Measurements from ENCODE around the gene SF1.
"Not testable (repeated sequence)": the region's sequence is repeated elsewhere in the genome, so short reads cannot be mapped to it uniquely, and the experiment has no call there.

Gene SF1

DNA sequence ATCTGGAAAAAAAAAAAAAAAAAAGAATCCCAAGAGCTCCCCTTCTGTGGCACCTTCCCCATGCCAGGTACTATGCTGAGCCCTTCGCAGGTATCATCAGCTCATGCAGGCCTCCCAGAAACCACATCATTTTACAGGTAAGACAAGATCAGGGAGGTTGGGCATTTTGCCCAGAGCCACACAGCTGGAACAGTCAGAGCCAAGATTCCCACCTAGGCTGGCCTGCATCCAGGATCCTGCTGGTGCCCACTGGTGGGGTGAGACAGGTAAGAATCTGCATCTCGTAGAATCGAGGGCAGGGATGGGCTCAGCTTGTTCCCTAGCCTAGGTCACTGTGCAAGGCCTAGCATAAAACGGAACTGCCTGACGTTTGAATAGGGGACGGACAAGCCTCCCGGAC is 47.7 kb upstream of the SF1 start:
- no peaks in the 10 kb centered on the region for H3K79me2 ChIP-seq (ENCODE audit: low read length)
- H2AFZ ChIP-seq (ENCODE audit: low read length) = no peak overlapping the region
- no peaks in the 10 kb centered on the region for H3K9me3 ChIP-seq (replicated peaks; ENCODE audit: insufficient read depth, low read length)
- H3K9ac ChIP-seq (ENCODE audit: low read length) = no peak overlapping the region
- H3K9me2 ChIP-seq (replicated peaks; ENCODE audit: insufficient read depth, low read length) = no peaks in the 10 kb centered on the region
- H3K4me3 ChIP-seq (ENCODE audit: low read length) = no peak overlapping the region
- no peaks in the 10 kb centered on the region for H3K27me3 ChIP-seq (replicated peaks; ENCODE audit: insufficient read depth, low read length)
- TF ChIP-seq EZH2phosphoT487 (IDR thresholded peaks at IDR 0.05; ENCODE audit: low read length) = no peak
- TF ChIP-seq, protein P1, sequence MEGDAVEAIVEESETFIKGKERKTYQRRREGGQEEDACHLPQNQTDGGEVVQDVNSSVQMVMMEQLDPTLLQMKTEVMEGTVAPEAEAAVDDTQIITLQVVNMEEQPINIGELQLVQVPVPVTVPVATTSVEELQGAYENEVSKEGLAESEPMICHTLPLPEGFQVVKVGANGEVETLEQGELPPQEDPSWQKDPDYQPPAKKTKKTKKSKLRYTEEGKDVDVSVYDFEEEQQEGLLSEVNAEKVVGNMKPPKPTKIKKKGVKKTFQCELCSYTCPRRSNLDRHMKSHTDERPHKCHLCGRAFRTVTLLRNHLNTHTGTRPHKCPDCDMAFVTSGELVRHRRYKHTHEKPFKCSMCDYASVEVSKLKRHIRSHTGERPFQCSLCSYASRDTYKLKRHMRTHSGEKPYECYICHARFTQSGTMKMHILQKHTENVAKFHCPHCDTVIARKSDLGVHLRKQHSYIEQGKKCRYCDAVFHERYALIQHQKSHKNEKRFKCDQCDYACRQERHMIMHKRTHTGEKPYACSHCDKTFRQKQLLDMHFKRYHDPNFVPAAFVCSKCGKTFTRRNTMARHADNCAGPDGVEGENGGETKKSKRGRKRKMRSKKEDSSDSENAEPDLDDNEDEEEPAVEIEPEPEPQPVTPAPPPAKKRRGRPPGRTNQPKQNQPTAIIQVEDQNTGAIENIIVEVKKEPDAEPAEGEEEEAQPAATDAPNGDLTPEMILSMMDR (IDR thresholded peaks at IDR 0.05; ENCODE audit: low read length) = no peak
- no peak for TF ChIP-seq EZH2 (optimal IDR thresholded peaks at IDR 0.05; ENCODE audit: low read depth, low read length)
- DNase-seq = no peak
- no peaks in the 10 kb centered on the region for H3K4me1 ChIP-seq (ENCODE audit: low read length)
- no peaks in the 10 kb centered on the region for H4K20me1 ChIP-seq (ENCODE audit: insufficient read depth, low read length)
- H3K36me3 ChIP-seq (replicated peaks; ENCODE audit: insufficient read depth, low read length) = no peaks in the 10 kb centered on the region
- H3F3A ChIP-seq (ENCODE audit: insufficient read depth, low read length) = no peaks in the 10 kb centered on the region
- H3K4me2 ChIP-seq (ENCODE audit: low read depth, low read length) = no peak overlapping the region
- H3K27ac ChIP-seq (ENCODE audit: low read length) = no peak overlapping the region

DNA sequence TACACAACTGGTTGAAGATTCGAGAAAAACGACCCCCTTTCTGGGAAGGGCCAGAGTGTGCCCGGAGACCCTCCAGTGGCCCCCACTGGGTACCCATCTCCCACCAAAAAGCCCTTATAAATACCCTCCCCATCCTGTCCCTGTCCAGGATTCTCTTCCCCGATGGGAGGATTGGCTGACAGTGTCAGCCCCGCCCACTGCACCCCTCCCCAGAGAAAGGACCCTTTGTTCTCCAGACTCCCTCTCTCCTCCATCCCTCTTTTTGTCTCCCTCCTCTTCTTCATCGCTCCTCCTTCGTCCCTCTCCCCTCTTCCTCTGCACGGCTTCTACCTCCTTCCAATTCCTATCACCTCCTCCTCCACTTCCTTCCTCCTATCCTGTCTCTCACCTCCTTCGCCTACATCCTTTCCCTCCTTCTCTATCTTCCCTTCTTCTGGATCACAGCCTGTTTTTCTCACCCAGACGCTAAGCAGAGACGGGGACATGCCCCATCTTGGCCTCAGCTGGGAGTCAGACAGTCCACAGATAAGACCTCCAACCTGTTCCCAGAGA is 45.3 kb upstream of the SF1 start:
- Histone ChIP-seq H4K20me1 (ENCODE audit: insufficient read depth, low read length) (no peaks in the 10 kb centered on the region), H3K79me2 (ENCODE audit: low read length) (no peaks in the 10 kb centered on the region), H3K9me2 (replicated peaks; ENCODE audit: insufficient read depth, low read length) (no peaks in the 10 kb centered on the region), H3K27ac (ENCODE audit: low read length) (no peak overlapping the region), H3K4me2 (ENCODE audit: low read depth, low read length) (no peak overlapping the region), H3K4me3 (ENCODE audit: low read length) (no peak overlapping the region), H3K36me3 (replicated peaks; ENCODE audit: insufficient read depth, low read length) (no peaks in the 10 kb centered on the region), H3K27me3 (replicated peaks; ENCODE audit: insufficient read depth, low read length) (no peaks in the 10 kb centered on the region), H3K9ac (ENCODE audit: low read length) (no peak overlapping the region), H2AFZ (ENCODE audit: low read length) (no peak overlapping the region), H3K4me1 (ENCODE audit: low read length) (no peaks in the 10 kb centered on the region), H3K9me3 (replicated peaks; ENCODE audit: insufficient read depth, low read length) (no peaks in the 10 kb centered on the region), H3F3A (ENCODE audit: insufficient read depth, low read length) (no peaks in the 10 kb centered on the region)
- DNase-seq = no peak
- TF ChIP-seq, protein P1 (IDR thresholded peaks at IDR 0.05; ENCODE audit: low read length) = no peak
- TF ChIP-seq EZH2 (optimal IDR thresholded peaks at IDR 0.05; ENCODE audit: low read depth, low read length) = no peak
- TF ChIP-seq EZH2phosphoT487 (IDR thresholded peaks at IDR 0.05; ENCODE audit: low read length) = no peak

DNA sequence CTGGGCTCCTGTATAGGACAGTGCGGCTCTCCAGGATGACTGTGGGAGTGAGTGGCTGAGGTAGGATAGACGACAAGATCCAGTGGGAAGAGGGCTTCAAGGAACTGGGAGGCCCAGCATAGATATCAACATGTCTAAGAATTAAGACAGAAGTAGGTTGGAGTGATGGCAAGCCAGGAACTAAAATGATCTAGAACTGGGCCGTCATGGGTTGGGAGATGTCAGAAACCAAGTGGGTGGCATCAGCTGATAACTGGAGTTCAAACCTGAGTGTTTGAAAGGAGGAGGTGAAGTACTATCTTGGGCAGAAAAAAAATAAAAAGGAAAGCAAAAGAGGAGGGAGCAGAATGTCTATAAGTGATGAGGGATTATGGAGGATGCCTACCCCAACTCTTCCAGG is 39.1 kb upstream of the SF1 start:
- no peaks in the 10 kb centered on the region for H4K20me1 ChIP-seq (ENCODE audit: insufficient read depth, low read length)
- TF ChIP-seq, protein P1 (IDR thresholded peaks at IDR 0.05; ENCODE audit: low read length) = no peak
- TF ChIP-seq EZH2 (optimal IDR thresholded peaks at IDR 0.05; ENCODE audit: low read depth, low read length) (no peak), EZH2phosphoT487 (IDR thresholded peaks at IDR 0.05; ENCODE audit: low read length) (no peak)
- H3K79me2 ChIP-seq (ENCODE audit: low read length) = no peaks in the 10 kb centered on the region

DNA sequence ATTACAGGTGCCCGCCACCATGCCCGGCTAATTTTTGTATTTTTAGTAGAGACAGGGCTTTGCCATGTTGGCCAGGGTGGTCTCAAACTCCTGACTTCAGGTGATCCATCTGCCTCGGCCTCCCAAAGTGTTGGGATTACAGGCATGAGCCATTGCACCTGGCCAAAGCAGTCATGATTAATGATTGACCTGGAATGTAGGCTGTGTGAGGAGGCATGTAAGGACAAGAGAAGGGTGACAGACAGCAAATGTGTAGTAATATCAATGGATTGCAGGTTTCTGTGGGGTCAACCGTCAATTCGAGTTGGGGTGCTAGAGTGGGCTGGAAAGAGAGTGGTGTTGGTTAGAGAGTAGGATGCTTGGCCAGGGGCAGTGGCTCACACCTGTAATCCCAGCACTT is 37.1 kb upstream of the SF1 start:
- H3K4me1 ChIP-seq (ENCODE audit: low read length); H2AFZ ChIP-seq (ENCODE audit: low read length); H3K9ac ChIP-seq (ENCODE audit: low read length); H3K27ac ChIP-seq (ENCODE audit: low read length); DNase-seq; H3K79me2 ChIP-seq (ENCODE audit: low read length); H3K9me3 ChIP-seq (replicated peaks; ENCODE audit: insufficient read depth, low read length); H3F3A ChIP-seq (ENCODE audit: insufficient read depth, low read length); H3K27me3 ChIP-seq (replicated peaks; ENCODE audit: insufficient read depth, low read length); H3K36me3 ChIP-seq (replicated peaks; ENCODE audit: insufficient read depth, low read length); H3K4me3 ChIP-seq (ENCODE audit: low read length); H4K20me1 ChIP-seq (ENCODE audit: insufficient read depth, low read length); H3K9me2 ChIP-seq (replicated peaks; ENCODE audit: insufficient read depth, low read length); H3K4me2 ChIP-seq (ENCODE audit: low read depth, low read length): not testable (repeated sequence)

More for the DNA sequence above, 39.1 kb upstream of the SF1 start:
- Histone ChIP-seq H3K4me2 (ENCODE audit: low read depth, low read length) (no peak overlapping the region), H3F3A (ENCODE audit: insufficient read depth, low read length) (no peaks in the 10 kb centered on the region), H3K27ac (ENCODE audit: low read length) (no peak overlapping the region), H3K27me3 (replicated peaks; ENCODE audit: insufficient read depth, low read length) (no peaks in the 10 kb centered on the region), H3K9me2 (replicated peaks; ENCODE audit: insufficient read depth, low read length) (no peaks in the 10 kb centered on the region), H3K4me1 (ENCODE audit: low read length) (no peaks in the 10 kb centered on the region), H3K9ac (ENCODE audit: low read length) (no peak overlapping the region), H3K9me3 (replicated peaks; ENCODE audit: insufficient read depth, low read length) (no peaks in the 10 kb centered on the region), H3K4me3 (ENCODE audit: low read length) (no peak overlapping the region), H3K36me3 (replicated peaks; ENCODE audit: insufficient read depth, low read length) (no peaks in the 10 kb centered on the region), H2AFZ (ENCODE audit: low read length) (no peak overlapping the region)
- no peak for DNase-seq

Data from MM.1S (cell line).